Measurements from ENCODE around the gene MRM2. TPM values are rescaled to one million over a fixed set of nuclear protein-coding genes. Genes with fewer than 3 reads are reported as not detected.

Gene MRM2
- total and polyA plus RNA-seq, 2 experiments from 2014 or later: 14.8 to 31.3 TPM

GRCh38 chr7:2198206-2198605, 43.8 kb downstream of the MRM2 start:
- Histone ChIP-seq H3K4me2 (no peak overlapping the region), H3K9me3 (ENCODE audit: low read depth) (no peaks in the 10 kb centered on the region), H4K20me1 (ENCODE audit: insufficient read depth, poor library complexity, severe bottlenecking) (no peaks in the 10 kb centered on the region), H3K4me1 (ENCODE audit: insufficient read depth) (peaks cover 2% of the 10 kb centered on the region), H3K79me2 (no peaks in the 10 kb centered on the region), H3K27ac (no peak overlapping the region), H3K27me3 (no peaks in the 10 kb centered on the region), H2AFZ (no peak overlapping the region), H3K9me2 (replicated peaks; ENCODE audit: insufficient read depth) (no peaks in the 10 kb centered on the region), H3K4me3 (no peak overlapping the region), H3K36me3 (replicated peaks; ENCODE audit: insufficient read depth, low read depth) (no peaks in the 10 kb centered on the region)
- TF ChIP-seq EZH2phosphoT487 (IDR thresholded peaks at IDR 0.05; ENCODE audit: low read depth, severe bottlenecking, unreplicated experiment): no peak
- no peak for TF ChIP-seq EZH2 (IDR thresholded peaks at IDR 0.05; ENCODE audit: borderline replicate concordance)
- TF ChIP-seq, protein P1, sequence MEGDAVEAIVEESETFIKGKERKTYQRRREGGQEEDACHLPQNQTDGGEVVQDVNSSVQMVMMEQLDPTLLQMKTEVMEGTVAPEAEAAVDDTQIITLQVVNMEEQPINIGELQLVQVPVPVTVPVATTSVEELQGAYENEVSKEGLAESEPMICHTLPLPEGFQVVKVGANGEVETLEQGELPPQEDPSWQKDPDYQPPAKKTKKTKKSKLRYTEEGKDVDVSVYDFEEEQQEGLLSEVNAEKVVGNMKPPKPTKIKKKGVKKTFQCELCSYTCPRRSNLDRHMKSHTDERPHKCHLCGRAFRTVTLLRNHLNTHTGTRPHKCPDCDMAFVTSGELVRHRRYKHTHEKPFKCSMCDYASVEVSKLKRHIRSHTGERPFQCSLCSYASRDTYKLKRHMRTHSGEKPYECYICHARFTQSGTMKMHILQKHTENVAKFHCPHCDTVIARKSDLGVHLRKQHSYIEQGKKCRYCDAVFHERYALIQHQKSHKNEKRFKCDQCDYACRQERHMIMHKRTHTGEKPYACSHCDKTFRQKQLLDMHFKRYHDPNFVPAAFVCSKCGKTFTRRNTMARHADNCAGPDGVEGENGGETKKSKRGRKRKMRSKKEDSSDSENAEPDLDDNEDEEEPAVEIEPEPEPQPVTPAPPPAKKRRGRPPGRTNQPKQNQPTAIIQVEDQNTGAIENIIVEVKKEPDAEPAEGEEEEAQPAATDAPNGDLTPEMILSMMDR (IDR thresholded peaks at IDR 0.05; ENCODE audit: poor library complexity): no peak
- DNase-seq (ENCODE audit: low spot score): no peak
- 96% methylated on average over 15 of the region's 15 CpGs for WGBS (ENCODE audit: low lambda C conversion rate, missing lambda C conversion rate)

GRCh38 chr7:2197436-2198155, 44.4 kb downstream of the MRM2 start:
- H3K36me3 ChIP-seq (replicated peaks; ENCODE audit: insufficient read depth, low read depth): no peaks in the 10 kb centered on the region
- no peaks in the 10 kb centered on the region for H3K9me3 ChIP-seq (ENCODE audit: low read depth)
- H4K20me1 ChIP-seq (ENCODE audit: insufficient read depth, poor library complexity, severe bottlenecking): no peaks in the 10 kb centered on the region
- TF ChIP-seq, protein P1 (IDR thresholded peaks at IDR 0.05; ENCODE audit: poor library complexity): no peak
- no peak for TF ChIP-seq EZH2 (IDR thresholded peaks at IDR 0.05; ENCODE audit: borderline replicate concordance)
- TF ChIP-seq EZH2phosphoT487 (IDR thresholded peaks at IDR 0.05; ENCODE audit: low read depth, severe bottlenecking, unreplicated experiment): no peak
- DNase-seq (ENCODE audit: low spot score): no peak
- no peaks in the 10 kb centered on the region for H3K79me2 ChIP-seq
- H2AFZ ChIP-seq: no peak overlapping the region
- 91% methylated on average over 16 of the region's 21 CpGs for WGBS (ENCODE audit: low lambda C conversion rate, missing lambda C conversion rate)
- H3K4me1 ChIP-seq (ENCODE audit: insufficient read depth): no peaks in the 10 kb centered on the region
- no peaks in the 10 kb centered on the region for H3K27me3 ChIP-seq
- H3K4me3 ChIP-seq: no peak overlapping the region
- no peak overlapping the region for H3K27ac ChIP-seq
- no peak overlapping the region for H3K4me2 ChIP-seq
- no peaks in the 10 kb centered on the region for H3K9me2 ChIP-seq (replicated peaks; ENCODE audit: insufficient read depth)

- Histone ChIP-seq H3K36me3 (replicated peaks; ENCODE audit: insufficient read depth, low read depth) (no peaks in the 10 kb centered on the region), H3K4me3 (no peak overlapping the region), H3K27me3 (no peaks in the 10 kb centered on the region), H3K79me2 (no peaks in the 10 kb centered on the region), H3K4me1 (ENCODE audit: insufficient read depth) (no peaks in the 10 kb centered on the region), H3K27ac (no peak overlapping the region), H3K9me3 (ENCODE audit: low read depth) (no peaks in the 10 kb centered on the region), H4K20me1 (ENCODE audit: insufficient read depth, poor library complexity, severe bottlenecking) (no peaks in the 10 kb centered on the region), H3K9me2 (replicated peaks; ENCODE audit: insufficient read depth) (no peaks in the 10 kb centered on the region), H2AFZ (no peak overlapping the region), H3K4me2 (no peak overlapping the region)
- WGBS (ENCODE audit: low lambda C conversion rate, missing lambda C conversion rate): 95% methylated on average over 32 of the region's 32 CpGs
- no peak for DNase-seq (ENCODE audit: low spot score)
- TF ChIP-seq EZH2phosphoT487 (IDR thresholded peaks at IDR 0.05; ENCODE audit: low read depth, severe bottlenecking, unreplicated experiment): no peak
- no peak for TF ChIP-seq EZH2 (IDR thresholded peaks at IDR 0.05; ENCODE audit: borderline replicate concordance)
- TF ChIP-seq, protein P1 (IDR thresholded peaks at IDR 0.05; ENCODE audit: poor library complexity): no peak
Measured at GRCh38 chr7:2196381-2197378, 45.3 kb downstream of the MRM2 start.

All from hepatocyte (in vitro differentiated cells).